H54 (cell line): Measurements from ENCODE around the gene MAP3K1.
A peak's percentile ranks its signal among the peaks of the same experiment; 100 is the strongest.

ENCODE experiments used
- DNase-seq: peaks from one replicate; pipeline ENCODE4 v3.0.0; 2011; ENCODE audit warnings: low spot score, mixed read lengths; ENCODE audit not compliant: insufficient read length
- FAIRE-seq: peaks from 3 replicates; lab custom pipeline; 2011; peaks lifted over from hg19 to GRCh38; lab: Jason Lieb, UNC
- POLR2A ChIP-seq: IDR thresholded peaks from 2 replicates; pipeline ENCODE4 v1.6.1; 2011; ENCODE audit warnings: low read depth, mild to moderate bottlenecking, low read length

Gene MAP3K1

DNA sequence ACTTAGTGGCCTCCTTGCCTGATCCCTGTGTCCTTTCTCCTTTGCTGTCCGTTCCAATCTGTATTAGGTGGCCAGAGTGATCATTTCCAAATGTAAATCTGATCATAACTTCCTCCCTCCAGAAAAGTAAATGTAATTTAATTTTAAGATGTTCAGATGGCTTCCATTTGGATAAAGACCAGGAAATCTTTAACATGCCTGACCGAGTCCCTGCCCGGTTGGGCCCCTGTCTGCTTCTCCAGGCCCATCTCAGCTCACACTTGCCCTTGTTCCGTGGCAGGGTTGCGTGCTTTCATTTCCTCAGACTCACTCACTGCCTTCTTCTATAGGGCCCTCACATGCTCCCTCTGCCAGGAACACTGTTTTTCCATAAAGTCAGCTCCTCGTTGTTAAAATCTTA, 7.6 kb downstream of the MAP3K1 start:
- FAIRE-seq (no peak), DNase-seq (no peak)
- TF ChIP-seq POLR2A: no peak

DNA sequence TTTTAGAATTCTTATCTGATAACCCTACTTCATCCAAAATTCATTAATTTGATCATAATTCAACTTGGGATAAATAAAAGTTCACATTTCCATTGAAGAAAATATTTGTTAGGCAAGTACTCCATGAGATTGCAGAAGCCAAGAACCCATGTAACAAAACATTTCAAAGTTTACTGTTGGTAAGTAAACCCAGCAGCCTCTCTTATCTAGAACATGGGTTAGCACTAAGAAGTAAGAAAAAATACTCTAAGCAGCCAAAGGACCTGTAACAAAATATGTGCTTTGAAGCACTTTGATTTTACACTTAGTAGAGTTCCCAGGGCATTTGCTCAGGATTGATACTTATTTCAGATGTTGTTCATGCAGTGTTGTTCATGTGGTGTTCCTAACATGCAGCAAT, 8.7 kb downstream of the MAP3K1 start:
- no peak for TF ChIP-seq POLR2A
- FAIRE-seq: no peak
- no peak for DNase-seq

DNA sequence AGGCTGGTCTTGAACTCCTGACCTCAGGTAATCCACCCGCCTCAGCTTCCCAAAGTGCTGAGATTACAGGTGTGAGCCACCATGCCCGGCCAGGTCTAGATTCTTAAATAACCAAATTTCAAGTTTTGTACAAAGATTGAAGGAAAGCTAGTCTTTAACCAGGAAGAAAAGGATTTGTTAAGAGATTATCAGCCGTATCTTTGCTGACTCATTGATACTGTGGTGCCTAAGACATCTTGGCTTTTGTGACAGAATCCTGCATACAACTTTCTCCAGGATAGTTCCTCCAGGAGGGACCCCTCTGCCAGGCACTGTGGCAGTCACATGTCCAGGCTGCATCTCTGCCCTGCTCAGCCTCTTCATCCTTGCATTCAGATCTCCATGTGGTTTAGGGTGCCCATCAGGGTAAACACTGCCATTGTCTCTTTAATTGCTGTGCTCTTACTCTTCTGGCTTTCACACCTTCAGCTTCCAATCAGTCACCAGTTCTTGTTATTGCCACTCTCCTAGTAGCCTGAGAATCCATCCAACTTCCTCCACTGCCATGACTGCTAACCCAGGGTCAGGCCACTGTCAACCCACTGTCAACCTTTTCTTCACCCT, 10.0 kb downstream of the MAP3K1 start:
- FAIRE-seq: no peak
- TF ChIP-seq POLR2A: no peak
- no peak for DNase-seq

DNA sequence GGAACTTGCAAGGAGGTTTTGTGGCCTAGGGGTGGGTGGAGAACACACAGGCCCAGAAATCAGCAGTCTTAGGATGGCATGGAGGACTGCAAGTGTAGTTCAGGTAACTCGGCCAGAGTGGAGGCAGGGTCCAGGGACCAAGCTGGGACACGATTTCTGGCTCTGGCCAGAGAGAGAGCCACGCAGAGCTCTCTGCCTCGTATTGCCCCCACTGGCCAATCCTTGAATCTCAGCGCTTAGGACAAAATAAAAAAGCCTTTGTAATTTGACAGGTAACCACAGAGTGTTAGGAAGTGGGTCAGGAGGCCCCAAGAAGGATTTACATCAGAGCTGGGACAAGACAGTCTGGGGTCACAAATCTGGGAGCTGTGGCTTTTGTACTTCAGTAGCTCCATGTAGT, 11.7 kb downstream of the MAP3K1 start:
- DNase-seq (no peak), FAIRE-seq (no peak)
- no peak for TF ChIP-seq POLR2A

DNA sequence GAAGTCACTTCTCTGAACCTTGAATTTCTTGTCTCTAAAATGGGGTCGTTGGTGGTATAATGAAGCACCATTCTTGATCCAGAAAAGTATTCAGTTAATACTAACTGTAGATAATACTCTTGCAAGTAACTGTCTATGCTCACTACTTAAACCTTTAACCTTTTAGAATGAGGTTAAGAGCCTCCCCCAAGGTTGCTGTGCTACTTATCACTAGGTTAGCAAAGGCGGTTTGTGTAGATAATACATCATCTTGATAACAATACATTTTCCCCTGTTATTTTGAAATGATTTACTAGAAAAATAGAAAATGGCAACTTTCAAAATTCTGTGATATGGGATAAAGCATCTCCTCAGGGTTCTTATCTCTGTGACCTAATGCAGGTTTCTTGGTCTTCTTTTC, 12.6 kb downstream of the MAP3K1 start:
- no peak for TF ChIP-seq POLR2A
- DNase-seq (no peak), FAIRE-seq (no peak)

DNA sequence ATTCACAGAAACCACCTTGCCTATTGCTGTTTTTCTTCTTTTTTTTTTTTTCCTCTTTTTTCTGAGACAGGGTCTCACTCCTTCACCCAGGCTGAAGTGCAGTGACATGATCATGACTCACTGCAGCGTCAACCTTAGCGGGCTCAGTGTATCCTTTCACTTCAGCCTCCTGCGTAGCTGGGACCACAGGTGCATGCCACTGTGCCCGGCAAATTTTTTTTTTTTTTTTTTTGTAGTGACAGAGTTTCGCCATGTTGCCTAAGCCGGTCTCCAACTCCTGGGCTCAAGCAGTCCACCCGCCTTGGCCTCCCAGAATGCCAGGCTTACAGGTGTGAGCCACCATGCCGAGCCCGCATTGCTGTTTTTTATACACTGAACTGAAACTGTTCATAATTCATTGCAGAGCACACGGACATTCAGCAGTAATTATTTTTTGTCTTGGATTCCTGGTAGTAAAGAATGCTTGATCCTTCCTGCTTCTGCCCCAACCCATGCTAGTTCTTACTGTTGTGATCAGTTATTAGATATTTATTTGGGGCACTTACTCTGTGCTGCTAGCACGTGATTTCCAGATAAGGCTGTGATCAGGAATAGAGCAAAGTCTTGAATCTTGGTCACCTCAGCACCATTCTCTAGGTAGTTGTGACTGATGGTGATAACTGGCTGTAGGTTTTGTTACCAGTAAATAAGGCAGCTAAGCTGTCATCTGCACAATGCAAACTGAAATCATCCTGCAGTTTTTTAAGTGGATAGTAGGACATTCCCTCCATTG, 14.0 kb downstream of the MAP3K1 start:
- DNase-seq: no peak
- no peak for FAIRE-seq
- no peak for TF ChIP-seq POLR2A

DNA sequence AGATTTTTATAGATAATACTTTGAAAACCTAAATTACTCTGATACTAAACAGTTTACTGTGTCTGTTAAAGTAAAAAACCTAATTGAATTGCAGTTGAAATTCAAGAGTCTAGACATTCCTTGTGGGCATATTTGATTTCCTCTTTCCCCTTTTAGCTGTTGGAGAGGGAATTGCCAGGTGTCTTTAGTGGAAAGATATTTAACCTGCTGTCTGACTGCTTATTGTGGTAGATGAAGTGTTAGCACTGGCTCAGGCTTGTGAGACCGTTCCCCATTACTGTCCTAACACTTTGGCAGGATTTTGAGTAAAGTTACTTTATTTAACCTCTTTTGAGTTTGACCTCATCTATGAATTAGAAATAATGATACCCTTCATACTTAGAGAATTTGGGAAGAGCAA, 16.4 kb downstream of the MAP3K1 start:
- FAIRE-seq (no peak), DNase-seq (no peak)
- no peak for TF ChIP-seq POLR2A

DNA sequence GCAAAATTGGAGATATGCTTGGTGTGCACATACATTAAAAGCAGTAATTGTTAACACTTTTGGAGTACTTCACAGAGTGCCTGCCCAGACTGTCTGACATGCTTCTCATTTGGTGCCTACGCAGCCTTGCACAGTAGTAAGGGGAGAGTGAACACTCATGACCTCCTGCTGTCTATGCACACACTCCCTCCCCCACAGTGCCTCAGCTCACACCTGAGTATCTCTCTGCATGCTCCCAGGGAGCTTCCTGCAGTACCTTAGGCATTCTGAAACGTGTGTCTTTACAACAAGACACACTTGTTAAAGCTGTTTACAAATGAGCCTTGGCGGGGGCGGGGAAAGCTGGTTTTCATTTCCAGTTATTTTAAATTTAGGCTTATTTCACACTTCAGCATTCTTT, 18.0 kb downstream of the MAP3K1 start:
- FAIRE-seq (no peak), DNase-seq (no peak)
- TF ChIP-seq POLR2A: no peak

DNA sequence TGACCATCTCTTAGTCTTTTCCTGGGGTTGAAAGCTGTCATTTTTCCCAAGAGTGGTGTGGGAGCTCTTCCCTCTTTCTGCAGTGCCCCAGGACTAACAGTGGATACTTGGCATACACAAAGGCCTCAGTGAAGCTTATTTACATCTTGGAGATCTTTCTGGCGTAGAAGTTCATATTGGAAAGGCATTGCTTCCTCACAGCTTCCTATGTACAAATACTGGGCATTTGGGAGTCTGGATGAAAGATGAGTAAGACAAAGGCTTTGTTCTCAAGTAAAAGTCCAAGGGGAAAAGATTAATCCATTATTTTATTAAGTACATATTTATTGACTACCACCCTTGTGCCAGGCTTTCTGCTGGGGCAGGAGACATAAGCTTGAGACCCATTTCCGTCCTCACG, 22.0 kb downstream of the MAP3K1 start:
- DNase-seq (no peak), FAIRE-seq (no peak)
- TF ChIP-seq POLR2A: no peak

DNA sequence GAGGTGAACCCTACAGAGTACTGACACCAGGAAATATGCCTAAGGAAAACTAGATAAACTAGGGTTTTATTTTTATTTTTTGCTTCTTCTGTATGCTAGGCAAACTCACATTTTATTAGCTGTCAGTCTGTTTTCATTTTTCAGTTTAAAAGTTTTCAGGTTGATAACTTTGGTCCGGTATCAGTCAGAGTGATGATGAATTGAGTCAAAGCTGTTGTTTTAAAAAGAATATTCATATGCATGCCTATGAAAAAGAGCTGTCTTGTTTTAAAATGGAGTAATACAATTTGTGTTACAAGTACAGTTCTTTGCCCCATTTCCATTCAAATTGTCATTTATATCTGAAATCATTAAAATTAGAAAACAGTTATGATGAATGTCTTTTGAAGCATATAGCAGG, 22.6 kb downstream of the MAP3K1 start:
- TF ChIP-seq POLR2A: no peak
- FAIRE-seq (no peak), DNase-seq (no peak)

DNA sequence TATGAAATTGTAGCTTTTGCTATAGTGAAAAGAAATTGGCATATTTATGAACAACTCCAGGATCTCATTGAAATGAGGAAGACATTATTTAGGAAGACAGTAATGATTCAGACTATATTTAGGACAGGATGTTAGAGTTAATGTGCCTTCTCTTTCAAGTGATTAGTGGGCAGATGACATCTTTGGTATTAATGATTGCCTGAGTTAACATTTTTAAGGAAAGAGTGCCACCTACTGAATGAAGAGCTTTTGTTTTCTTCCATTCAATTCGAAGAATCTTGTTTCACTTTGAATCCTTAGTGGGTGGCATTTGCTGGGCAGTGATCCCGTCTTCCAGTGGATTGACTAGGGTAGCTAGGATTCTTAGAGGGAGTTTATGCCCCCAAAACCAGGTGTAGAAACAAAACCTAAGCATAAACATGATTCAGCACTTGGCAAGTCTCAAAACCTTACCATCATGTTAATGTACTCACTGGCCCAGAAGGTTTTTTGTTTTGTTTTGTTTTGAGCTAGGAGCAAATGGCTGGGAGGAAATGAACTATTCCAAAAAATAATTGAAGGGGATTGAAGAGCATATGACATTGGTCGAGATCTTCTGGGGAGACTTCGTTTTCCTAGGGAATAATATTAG, 23.2 kb downstream of the MAP3K1 start:
- no peak for DNase-seq
- no peak for TF ChIP-seq POLR2A
- FAIRE-seq: peak; percentile 84

DNA sequence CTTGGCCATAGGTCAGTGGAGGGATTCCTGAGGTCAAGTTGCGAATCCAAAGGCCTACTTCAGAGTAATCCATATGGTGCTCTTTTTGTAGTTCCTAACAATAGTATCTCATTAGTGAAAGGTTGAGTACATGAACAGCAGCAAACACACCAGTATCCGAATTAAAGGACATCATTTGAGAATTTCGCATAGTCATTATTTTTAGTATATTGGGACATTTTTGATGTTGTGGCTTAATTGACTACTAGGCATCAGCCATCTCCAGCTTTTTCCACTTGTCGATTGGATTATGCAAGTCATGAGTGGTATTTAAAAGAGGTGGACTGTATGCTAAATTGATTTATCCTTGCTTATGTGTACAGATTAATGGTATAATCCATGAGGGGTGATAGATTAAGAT, 23.7 kb downstream of the MAP3K1 start:
- DNase-seq (no peak), FAIRE-seq (no peak)
- no peak for TF ChIP-seq POLR2A

DNA sequence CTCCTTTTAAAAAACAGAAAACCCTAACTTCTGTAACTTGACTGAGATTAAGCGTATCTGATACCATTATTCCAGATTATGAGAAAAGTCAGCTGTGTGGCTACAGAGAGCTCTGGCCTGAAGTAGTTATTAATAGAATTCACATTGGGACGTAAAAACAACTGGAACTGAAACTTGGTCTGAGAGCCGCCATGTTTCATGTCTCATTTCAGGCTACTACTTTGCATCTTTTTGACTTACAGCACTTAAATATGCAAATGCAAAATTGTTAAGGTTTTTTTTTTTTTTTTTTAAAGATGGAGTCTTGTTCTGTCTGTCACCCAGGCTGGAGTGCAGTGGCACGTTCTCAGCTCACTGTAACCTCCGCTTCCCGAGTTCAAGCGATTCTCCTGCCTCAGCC, 25.2 kb downstream of the MAP3K1 start:
- no peak for TF ChIP-seq POLR2A
- no peak for FAIRE-seq

DNA sequence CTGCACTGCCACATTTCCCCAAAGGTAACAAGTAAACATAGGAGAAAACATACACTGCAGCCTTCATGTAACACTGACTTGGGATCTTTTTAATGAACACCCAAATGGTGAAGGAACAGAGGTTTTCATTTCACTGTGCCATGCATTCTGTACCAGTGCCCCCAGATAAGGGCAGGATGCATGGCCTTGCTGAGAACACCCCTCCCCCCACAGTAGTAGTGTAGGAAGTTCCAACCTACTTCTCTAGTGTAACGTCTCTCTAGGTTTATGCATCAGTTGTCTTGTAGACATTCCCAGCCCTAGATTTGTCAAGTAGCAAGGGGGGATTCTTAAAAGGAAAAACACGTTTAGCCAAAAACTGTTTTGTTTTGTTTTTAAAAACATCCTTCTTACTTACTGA, 29.9 kb downstream of the MAP3K1 start:
- TF ChIP-seq POLR2A: no peak
- DNase-seq: no peak
- FAIRE-seq: no peak

More for the DNA sequence above, 25.2 kb downstream of the MAP3K1 start:
- DNase-seq: no peak
